GM21825 (cell line): ENCODE measurements around the gene ZNF777.
"Not testable (repeated sequence)": the region's sequence is repeated elsewhere in the genome, so short reads cannot be mapped to it uniquely, and the experiment has no call there.

Experiments used
- ATAC-seq: cut with Tn5 transposase; IDR thresholded peaks from one replicate; pipeline ENCODE4 v1.9.1; 2021; ENCODE audit warnings: mild to moderate bottlenecking, moderate library complexity; ENCODE audit not compliant: unreplicated experiment

Gene ZNF777

DNA sequence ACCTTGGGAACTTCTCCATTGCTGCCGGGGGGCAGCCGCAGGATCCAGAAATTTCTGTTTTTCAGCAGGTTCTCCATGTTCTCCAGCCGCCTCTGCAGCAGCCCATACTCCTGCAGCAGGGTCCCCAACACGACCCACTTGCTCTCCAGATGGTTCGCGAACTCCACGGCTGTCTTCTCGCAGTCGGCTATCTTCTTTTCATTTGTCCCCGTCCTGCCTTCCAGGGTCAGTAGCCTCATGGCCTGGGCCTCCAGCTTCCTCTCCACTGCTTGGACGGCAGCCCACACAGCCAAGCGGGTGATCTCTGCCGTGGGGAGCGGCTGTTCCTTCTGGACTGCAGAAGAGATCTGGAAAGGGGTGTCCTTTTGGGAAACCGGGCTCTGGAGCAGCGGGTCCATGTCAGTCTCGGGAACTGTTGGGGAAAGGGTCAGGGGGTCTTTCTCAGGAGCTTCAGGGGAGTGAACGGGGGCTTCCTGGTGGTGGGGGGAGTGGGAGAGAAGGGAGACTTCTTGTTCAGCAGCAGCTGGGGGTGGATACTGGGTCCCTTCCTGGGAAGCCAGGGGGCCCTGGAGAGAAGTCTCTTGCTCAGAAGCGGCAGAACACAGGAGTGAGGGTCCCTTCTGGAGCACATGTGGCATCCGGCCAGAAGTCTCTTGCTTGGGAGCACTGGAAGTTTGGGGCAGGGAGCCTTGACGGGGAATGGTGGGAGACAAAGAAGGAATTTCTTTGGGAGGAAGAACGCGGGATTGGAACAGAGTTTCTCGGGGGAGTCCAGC lies 5.5 kb downstream of the ZNF777 start:
- no peak for ATAC-seq

DNA sequence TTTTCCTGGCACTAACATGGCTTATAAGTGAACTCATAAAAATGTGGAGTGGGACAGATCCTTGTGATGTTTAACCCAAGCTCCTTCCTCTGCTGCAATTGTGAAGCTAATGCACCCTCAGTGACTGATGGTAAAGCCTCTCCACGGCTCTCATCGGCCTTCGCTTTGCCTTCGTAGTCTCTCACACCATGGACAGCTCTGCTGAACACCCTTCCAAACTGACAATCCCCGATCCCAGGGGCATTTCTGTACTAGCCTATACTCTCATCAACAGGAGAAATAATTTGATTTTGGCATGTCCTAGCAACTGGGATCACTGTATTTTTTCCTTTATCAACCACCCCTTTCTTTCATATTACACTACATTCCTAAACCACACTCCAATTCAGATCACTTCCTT lies 6.1 kb downstream of the ZNF777 start:
- ATAC-seq, result no peak

DNA sequence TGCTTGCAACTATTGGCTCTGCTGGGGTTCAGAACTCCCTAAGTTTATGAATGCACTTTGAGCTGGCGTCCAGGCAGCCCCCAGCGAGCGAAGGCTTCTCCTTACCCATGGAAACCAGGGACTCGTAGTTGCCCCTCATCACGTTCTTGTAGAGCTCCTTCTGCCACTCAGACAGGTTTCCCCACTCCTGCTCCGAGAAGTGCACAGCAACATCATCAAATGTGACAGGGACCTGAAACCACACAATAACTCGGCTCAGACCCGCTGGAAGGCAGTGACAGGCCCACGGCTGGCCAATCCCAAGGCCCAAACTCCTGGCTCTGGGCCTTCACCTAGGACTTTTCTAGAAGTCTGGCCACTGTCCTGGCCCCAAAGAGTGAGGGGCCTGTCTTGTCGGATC lies 6.9 kb downstream of the ZNF777 start:
- no peak for ATAC-seq

DNA sequence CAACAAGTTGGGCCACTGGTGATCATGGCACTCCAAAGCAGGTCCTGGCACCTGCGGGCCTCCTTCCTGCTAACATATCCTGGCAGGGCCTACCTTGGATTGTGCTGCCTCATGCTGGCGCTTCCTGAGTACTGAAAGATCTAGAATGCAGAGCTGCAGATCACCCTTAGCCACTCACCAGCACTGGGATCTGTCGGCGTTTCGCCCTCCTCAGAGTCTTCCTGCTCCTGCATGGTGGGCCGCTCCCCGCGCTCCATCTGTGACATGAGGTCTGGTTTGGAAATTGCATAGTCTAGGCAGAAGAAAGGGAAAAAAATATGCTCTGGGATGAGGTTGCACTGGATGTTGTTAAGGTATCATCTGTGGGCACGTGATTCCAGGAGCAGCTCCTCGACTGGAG lies 10.0 kb downstream of the ZNF777 start:
- no peak for ATAC-seq

DNA sequence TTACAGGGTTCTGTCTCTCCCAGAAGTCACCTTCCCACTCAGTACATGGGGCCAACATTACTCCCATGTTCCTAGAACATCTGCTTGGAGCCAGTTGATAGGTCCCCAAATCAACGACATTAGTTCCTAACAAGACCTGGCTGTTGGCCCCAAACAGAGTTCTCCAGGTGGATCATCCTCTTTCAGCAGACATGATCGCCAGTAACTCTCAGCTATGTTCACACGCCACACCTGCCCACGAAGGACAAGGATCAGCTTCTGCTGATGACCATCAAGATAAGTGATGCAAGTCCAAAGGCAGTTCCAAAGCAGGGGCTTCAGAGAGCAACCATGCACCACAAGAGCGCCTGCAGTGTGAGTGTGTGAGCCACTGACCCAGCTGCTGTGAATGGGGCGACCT lies 11.0 kb downstream of the ZNF777 start:
- ATAC-seq, result no peak

DNA sequence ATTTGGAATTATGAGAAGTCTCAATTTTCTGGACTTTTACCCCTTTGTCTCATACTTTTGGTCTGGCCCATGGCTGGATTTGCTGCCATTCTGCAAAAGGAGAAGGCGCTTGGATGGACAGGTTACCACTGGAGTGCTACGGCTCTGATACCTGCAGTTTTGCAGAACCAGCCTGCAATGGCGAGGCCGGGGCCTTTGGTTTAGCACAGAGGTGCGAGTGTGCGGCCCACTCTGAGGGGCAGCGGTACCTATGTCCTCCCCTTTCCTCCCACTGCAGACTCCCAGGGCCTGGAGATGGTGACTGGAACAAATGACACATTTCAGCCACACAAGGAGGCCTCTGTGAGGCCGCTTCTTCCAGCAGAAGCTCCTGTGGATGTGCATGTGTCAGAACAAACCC lies 11.9 kb downstream of the ZNF777 start:
- ATAC-seq, result no peak

DNA sequence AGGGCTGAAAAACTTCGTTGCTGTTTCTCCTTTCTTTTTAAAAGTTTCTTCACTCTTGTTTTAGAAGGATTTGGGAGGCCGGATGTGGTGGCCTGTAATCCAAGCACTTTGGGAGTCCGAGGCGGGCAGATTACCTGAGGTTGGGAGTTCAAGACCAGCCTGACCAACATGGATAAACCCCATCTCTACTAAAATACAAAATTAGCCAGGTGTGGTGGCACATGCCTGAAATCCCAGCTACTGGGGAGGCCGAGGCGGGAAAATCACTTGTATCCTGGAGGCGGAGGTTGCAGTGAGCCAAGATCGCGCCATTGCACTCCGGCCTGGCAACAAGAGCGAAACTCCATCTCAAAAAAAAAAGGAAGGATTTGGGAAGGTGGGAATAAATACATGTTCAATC lies 14.8 kb downstream of the ZNF777 start:
- ATAC-seq, result not testable (repeated sequence)

DNA sequence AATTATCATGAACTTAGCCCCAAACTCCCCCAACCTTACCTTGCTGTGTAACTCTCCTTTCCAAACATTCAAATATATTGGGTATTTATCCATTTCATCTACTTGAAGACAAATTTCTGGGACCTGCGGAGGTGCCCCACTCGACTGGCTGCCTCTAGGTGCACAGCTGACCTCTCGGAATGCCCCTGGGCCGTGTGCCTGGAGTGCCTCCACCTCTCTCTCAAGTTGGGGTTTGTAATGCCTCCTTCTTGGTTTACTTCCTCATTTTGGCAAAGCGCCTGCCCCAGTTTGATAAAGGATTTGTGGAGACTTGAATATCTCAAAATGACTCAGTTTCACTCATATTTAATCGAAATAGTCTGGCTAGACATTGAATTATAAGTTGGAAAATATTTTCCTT lies 16.6 kb downstream of the ZNF777 start:
- no peak for ATAC-seq

DNA sequence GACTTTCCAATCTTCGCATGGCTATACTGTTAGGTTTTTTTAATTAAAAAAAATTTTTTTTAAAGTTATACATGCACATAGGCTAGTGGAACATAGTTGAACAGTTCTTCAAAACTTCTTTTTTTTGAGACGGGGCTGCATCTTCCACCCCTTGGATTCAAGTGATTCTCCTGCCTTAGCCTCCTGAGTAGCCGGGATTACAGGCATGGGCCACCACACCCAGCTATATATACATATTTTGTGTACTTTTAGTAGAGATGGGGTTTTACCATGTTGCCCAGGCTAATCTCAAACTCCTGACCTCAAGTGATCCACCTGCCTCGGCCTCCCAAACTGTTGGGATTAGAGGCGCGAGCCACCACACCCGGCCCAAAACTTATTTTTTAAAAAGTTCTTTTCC lies 17.3 kb downstream of the ZNF777 start:
- no peak for ATAC-seq

DNA sequence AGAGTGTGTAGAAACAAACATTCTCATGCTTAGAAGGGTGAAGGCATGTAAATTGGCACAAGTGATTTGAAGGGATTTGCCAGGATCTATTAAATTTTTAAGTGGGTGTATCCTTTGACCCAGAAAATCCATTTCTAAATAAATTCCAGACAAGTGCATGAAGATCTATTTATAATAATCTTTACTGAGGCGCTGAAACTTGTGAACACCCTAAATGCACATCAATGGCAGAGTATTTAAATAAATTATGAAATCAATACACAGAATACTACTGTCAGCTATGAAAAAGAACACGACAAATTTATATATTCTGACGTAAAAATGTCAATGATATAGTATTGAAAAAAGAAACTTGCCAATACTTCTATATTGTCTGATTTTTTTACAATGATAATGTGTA lies 17.9 kb downstream of the ZNF777 start:
- no peak for ATAC-seq

DNA sequence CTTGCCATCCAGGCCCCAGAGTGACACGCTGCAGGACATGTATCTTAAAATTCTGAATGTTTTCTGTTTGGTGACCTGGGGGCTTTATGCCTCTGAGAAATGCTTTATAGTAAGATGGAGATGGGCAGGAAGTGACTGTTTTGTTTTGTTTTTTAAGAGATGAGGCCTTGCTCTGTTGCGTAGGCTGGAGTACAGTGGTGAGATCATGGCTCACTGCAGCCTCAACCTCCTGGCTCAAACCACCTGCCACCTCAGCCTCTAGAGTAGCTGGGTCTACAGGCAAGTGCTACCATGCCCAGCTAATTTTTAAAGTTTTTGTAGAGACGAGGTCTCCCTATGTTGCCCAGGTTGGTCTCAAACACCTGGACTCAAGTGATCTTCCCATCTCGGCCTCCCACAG lies 20.6 kb downstream of the ZNF777 start:
- ATAC-seq, result no peak

DNA sequence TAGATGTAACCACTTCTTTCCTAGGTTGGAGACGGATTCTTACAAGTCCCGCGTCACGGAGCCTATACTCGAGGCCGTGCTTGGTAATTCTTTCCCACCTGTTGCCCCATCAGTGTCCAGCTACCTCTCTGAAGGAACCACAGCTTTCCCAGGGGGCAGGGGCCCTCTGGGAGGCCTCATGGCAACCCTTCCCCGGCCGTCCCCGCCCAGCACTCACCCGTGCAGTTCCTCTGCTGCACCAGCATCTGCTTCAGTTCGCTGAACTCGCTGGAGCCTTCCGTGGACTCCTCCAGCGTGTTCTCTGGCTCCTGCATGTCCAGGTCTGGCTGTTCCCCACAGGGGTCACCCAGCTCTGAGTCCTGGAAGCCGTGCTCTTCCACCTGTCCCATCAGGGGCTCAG lies 24.5 kb downstream of the ZNF777 start:
- no peak for ATAC-seq

DNA sequence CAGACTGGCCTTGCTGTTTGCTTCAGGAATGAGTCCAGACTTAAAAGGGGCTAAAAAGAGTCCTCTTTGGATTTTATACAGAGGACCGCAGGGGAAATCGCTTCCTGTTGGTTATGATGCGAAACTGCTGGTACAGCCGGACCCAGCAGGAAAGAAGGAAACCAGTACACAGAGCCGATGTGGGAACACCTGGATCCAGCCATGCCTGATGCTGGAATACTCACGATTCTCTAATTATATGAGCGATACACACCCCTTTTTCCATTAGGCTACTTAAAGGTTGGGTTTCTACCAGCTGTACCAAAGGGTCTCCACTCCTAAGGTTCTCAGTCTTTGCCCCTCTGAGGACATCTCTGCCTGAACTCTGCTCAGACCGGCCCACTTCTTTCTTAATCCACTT lies 27.7 kb downstream of the ZNF777 start:
- no peak for ATAC-seq

DNA sequence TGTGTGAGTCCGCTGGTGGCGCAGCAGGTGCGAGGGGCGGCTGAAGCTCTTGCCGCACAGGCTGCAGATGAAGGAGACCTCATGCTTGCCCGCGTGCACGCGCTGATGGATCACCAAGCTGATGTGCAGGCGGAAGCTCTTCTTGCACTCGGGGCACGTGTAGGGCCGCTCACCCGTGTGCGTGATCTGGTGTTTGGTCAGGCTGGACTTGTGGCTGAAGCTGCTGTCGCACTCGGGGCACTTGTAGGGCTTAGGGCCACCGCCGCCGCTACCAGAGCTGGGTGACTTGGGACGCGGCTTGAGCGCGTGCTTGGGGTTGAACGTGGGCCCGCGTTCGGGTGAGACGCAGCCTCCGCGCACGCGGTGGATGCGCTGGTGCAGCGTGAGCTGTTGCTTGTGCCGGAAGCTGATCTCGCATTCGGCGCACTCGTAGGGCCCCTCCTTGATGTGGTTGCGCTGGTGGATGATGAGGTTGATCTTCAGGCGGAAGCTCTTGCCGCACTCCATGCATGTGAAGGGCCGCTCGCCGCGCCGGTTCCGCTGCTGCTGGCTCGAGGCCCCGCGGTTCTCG lies 28.7 kb downstream of the ZNF777 start:
- no peak for ATAC-seq

DNA sequence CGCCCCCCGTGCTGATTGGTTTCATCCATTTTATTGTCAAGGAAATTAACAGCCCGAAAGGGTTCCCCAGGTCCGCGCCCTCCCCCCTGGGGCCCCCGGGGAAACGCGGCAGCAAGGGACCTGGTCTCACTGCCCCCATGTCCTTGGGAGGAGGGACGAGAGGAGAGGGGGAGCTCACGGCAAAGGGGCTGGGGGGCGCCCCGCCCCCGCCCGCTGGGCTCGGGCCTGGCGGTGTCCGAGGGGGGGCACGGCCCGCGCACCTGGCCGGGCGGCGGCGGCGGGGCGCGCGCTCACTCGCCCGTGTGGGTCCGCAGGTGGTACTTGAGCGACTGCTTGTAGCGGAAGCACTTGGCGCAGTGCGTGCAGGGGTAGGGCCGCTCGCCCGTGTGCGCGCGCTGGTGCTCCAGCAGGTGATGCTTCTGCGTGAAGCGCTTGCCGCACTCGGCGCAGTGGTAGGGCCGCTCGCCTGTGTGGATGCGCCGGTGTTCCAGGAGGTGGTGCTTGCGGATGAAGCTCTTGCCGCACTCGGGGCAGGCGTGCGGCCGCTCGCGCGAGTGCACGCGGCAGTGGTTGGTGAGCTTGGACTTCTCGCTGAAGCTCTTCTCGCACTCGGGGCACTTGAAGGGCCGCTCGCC lies 29.3 kb downstream of the ZNF777 start:
- no peak for ATAC-seq

DNA sequence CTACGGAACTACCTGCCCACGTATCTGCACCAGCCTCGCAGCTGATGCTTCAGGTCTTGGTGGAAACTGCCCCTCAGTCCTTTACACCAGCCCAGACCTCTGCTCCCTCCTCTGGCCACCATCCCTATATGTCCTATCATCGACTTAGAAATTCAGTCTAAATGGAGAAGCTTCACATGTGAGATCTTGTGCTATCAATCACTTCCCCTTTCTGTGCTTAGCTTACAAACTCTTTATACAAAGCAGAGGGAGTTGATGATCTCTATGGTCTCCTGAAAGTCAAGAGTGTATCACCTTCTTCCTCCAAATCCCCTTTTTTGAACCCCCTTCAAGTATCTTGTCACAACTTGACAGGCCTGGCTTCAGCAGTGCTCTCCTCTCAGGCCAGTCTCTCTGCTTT lies 30.7 kb downstream of the ZNF777 start:
- no peak for ATAC-seq

DNA sequence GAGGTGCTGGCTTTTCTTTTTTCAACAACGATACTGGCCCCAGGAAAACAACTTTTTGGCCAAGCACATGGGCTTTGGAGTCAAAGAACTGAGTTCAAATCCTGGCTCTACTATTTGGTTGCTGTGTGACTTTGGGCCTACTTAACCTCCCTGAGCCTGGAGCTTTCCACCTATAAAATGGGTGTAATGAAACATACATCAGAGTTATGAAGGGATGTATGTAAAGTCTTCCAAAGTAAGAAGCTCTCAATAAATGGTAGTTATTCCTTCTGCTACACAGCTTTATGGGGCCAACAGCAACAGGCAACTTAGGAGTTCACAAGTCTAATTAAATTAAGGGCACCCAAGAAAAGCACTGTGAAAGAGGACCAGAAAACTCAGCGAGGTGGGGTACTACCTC lies 33.0 kb downstream of the ZNF777 start:
- ATAC-seq, result no peak

DNA sequence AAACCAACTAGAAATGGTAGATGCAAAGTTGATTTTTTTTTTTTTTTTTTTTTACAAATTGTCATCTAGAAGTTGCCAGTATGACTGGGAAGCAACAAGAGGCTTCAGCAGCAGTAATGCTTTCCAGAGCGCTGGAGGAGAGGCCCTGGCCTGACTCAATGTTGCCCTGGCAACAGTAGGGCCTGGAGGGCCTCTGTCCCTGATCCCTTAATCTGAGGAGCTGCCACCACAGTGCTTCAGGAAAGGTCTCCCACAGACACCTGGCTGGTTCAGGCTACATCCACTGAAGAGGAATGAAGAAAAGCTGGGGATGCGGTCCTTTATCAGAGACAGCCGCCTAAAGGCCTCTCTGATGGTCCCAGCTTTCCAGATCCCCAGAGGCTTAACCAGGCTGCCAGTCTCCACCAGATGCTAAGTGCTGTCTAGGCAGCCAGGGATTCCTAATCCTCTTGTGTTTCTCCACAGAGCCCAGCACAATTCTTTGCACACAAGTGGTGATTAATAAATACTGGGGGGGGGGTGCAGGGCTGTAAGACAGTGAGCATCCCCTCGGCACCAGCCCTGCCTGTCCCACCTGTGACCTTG lies 33.7 kb downstream of the ZNF777 start:
- no peak for ATAC-seq

DNA sequence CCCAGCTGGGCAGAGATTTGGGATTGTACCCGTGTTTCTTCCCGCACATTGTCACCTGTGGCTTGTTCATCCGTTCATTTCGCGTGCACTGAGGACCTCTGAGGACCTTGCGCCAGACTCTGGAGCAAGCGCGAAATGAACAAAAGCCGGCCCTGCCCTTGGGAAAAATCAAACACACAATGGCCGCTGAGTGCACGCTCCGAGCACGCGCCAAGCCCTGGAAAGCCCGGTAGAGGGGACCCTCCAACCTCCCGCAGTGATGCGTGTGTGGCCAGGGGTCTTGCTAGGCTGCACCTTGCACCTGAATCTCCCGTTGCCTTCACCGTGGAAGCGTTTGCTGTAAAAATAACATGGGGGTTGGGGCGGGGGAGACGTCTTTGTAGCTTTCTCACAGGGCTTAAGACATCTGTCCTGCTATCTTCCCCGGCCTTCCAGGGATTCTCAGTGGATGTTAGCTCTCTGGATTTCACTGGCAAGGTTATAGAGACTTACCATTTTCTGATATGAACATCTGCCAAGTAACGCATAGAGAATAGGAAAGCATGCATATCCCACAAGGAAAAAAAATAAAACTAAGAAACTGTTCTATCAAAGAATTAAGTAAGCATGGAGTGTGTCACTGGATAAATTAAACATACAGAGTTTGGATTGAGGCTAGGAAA lies 37.3 kb downstream of the ZNF777 start:
- no peak for ATAC-seq

DNA sequence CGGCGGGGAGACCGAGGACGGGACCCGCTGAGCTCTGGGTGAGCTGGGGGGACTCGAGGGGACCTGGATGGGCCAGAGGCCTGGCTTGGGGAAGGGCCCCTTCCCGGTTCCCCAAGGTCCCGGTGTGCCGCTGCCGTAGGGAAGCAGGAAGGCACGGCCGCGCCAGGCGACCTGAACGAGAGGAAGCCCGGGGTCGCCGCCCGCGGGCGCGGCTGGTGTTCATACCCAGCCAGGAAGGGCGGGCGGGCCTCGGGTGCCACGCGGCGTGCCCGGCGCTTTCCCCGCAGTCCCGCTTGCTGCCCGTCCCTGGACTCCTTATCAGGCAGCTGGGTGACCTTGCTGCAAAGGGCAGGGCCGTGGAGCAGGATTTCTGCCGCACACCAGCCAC lies 38.0 kb downstream of the ZNF777 start:
- peak; percentile 12 for ATAC-seq

DNA sequence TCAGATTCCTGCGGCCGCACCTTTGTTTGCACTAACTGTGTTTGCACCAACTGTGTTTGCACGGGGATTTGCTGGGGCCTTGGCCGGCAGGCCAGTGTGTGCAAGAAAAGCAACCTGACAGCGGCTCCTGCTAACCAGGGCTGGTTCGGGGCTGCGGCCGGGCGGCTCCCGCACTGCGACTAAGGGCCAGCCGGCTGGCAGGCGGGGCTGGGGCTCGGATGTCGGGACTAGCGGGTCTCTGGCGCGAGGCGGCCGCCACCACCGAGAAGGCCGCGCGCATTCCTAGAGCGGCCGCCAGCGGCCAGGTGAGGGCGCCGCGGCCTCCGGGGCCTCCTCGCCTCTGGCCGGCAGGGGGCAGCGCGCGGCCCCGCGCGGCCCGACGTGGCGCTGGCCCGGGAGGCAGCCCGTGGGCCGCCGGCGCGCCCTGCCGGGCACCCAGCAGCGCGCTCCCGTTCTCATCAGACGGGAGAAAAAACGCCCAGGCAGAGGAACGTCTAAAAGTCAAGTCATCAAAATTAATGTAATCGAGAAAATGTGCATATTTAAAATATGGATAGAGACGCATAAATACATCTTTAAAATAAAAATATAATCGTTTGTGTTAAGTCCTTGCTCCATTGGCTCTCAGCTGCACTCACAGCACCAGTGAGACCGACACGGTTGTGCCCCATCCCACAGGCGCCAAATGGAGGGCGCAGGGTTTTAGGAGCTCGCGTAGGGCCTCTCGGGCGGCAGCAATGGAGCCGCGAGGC lies 38.5 kb downstream of the ZNF777 start:
- ATAC-seq, result peak; percentile 98
